Measurements from ENCODE around the gene FAM9C.

Gene FAM9C

GRCh38 chrX:13014111-13015096, 30.0 kb downstream of the FAM9C start:
- no peak for TF ChIP-seq GATA1 (IDR thresholded peaks at IDR 0.05; ENCODE audit: low read depth, low read length)
- TF ChIP-seq POLR2A (IDR thresholded peaks at IDR 0.05; ENCODE audit: low read length) = no peak
- DNase-seq = no peak

DNA sequence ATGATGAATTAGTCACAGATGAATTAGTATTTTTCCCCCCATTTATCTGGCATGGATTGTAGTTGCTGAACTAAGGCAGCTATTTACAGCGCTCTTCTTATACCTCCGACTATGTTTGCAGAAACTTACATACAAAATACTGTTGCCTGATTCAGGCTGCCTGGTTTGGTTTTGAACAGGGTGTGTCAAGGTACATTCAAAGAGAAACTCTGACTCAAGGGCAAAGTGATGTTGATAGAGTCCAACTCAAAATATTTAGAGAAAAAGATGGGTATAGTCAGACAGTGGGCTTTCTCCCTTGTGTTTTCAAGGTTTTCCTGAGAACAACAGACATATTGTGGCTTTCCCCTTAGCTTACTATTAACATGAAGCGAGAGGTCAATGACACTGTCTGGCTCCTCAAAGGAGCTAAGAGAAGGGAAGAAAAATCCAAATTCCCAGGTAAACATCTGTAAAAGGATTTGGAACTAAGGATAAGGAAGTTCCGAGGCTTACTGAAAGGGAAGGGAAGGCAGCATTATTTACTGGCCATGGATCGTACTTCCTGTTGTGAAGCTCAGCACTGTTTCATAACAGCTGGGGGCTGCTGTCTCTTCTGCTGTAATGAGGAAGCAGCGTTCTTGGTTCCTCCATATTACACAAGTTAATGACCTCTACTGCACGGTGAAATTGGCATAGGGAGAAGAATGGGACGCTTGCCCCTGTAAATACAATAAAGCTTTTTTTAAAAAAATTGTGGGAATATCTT, 30.9 kb downstream of the FAM9C start:
- no peak for TF ChIP-seq GATA1 (IDR thresholded peaks at IDR 0.05; ENCODE audit: low read depth, low read length)
- TF ChIP-seq POLR2A (IDR thresholded peaks at IDR 0.05; ENCODE audit: low read length) = no peak
- no peak for DNase-seq

DNA sequence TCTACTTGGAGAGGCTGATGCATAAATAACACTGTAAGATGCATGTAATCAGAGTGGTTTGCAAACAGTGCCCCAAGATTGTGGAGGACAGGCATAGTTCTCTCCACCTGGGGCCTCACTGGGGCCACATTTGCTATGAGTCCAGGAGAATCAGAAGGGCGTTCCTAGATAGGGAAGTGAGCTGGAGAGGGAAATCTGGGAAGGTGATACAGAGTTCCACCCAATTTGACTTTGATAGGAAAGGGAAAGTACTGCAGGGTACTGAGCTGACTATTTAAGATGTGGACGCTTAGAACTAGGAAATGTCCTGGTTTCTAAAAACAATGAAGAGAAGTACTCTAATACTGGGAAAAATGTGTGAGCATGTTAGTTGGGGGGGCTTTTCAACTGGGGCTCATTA, 33.9 kb downstream of the FAM9C start:
- no peak for DNase-seq
- TF ChIP-seq GATA1 (IDR thresholded peaks at IDR 0.05; ENCODE audit: low read depth, low read length) (no peak), POLR2A (IDR thresholded peaks at IDR 0.05; ENCODE audit: low read length) (no peak)

GRCh38 chrX:13009844-13010243, 34.6 kb downstream of the FAM9C start:
- TF ChIP-seq GATA1 (IDR thresholded peaks at IDR 0.05; ENCODE audit: low read depth, low read length) = no peak
- TF ChIP-seq POLR2A (IDR thresholded peaks at IDR 0.05; ENCODE audit: low read length) = no peak
- DNase-seq = no peak

DNA sequence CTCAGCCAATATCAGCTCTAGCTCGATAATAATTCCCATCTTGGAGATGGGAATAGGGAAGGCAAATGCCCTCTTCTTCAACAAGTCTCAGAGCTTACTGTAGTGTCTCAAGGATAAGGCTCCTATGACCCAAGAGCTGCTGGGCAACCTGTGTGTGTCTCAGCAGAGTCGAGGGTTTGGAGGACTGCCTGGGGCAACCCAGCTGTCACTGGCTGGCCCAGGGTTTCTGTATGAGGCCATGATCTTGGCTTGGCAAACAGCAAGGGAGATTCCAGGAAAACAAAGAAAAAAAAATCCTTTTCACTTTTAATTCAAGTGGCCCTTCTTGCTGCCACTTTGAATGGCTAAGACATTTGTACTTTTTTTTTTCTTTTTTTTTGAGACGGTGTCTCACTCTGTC, 35.1 kb downstream of the FAM9C start:
- TF ChIP-seq GATA1 (IDR thresholded peaks at IDR 0.05; ENCODE audit: low read depth, low read length) (no peak), POLR2A (IDR thresholded peaks at IDR 0.05; ENCODE audit: low read length) (no peak)
- DNase-seq = no peak

- no peak for DNase-seq
- no peak for TF ChIP-seq POLR2A (IDR thresholded peaks at IDR 0.05; ENCODE audit: low read length)
- TF ChIP-seq GATA1 (IDR thresholded peaks at IDR 0.05; ENCODE audit: low read depth, low read length) = no peak
Observed at GRCh38 chrX:13008851-13009250, 35.6 kb downstream of the FAM9C start.

GRCh38 chrX:13008189-13008533, 36.3 kb downstream of the FAM9C start:
- TF ChIP-seq POLR2A (IDR thresholded peaks at IDR 0.05; ENCODE audit: low read length) = no peak
- no peak for TF ChIP-seq GATA1 (IDR thresholded peaks at IDR 0.05; ENCODE audit: low read depth, low read length)
- no peak for DNase-seq

DNA sequence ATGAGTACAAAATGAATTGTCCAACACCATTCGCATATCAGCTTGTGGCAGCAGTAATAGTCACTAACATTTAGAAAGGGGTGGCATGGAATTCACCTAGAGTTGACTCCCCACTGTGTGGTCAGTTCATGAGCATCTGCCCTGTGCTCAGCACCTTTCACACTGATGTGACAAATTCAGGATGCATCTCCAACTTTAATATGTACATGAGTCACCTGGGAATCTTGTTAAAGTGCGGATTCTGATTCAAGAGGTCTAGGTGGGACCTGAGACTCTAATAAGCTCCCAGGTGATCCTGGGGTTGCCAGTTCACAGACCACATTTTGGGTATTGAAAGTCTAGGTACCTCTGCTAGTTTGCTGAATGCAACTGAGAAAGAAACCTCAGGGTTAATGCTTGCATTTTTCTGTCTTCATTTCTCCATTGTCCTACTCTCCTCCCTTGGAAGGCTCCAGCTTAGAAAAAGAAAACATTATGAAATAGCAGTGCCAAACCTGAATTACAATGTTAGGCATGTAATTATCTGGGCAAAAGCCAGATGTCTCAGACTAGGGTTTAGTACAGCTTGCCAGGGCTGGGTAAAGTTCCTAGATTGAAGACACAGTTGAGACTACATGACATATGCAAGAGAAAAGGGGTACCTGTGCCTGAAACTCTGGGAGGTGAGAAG, 36.8 kb downstream of the FAM9C start:
- TF ChIP-seq POLR2A (IDR thresholded peaks at IDR 0.05; ENCODE audit: low read length) = no peak
- no peak for TF ChIP-seq GATA1 (IDR thresholded peaks at IDR 0.05; ENCODE audit: low read depth, low read length)
- DNase-seq = no peak

DNA sequence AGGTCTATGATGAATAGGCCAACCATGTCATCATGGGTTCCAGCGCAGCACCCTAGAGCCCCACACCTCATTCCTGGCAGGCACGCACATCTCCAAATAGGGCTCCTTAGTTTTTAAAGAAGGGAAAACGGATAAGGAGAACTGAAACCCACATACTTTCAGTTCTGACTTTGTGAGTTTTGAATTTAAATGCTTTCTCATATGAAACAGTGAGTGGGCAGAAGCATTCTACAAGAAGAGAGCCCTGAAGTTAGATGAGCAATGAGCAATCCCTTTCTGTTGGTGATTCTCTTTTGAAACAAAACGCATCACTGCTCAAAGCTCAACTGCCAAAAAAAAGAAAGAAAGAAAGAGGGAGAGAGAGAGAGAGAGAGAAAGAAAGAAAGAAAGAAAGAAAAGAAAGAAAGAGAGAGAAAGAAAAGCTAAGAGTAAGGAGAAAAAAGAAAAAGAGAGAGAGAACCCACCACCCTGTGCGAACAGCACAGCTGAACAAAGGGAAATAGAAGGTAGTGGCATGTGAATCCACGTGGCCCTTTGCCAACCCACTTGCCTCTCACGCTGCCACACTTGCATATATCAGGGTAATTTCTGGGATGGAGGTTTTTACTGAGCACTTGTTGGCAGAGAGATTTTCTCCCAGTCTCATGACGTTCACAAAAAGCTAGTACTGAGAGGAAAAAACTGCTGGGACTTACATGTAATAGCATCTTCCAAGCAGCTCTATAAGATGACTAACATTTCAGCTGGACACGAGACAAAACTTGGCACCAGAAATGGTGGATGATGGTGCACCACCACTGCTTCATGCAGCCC, 38.6 kb downstream of the FAM9C start:
- DNase-seq = no peak
- TF ChIP-seq POLR2A (IDR thresholded peaks at IDR 0.05; ENCODE audit: low read length) = no peak
- no peak for TF ChIP-seq GATA1 (IDR thresholded peaks at IDR 0.05; ENCODE audit: low read depth, low read length)

DNA sequence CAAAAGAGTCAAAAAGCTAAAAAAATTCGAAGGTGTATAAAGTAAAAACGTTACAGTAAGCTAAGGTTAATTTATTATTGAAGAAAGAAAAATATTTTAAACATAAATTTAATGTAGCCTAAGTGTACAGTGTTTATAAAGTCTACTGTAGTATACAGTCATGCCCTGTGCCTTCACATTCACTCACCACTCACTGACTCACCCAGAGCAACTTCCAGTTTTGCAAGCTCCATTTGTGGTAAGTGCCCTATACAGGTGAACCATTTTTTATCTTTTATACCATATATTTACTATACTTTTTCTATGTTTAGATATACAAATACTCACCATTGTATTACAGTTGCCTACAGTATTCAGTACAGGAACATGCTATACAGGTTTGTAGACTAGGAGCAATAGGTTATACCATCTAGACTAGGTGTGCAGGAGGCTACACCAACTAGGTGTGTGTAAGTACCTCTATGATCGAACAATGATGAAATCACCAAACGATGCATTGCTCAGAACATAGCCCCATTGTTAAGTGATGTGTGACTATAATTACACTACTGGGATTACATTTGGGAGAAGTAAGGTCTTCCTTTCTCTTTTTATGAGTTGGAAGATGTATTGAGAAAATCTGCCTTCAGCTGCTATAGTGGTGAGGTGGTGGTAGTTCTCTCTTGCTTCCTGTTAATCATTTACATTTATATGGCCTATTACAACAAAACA, 42.3 kb downstream of the FAM9C start:
- no peak for DNase-seq
- TF ChIP-seq GATA1 (IDR thresholded peaks at IDR 0.05; ENCODE audit: low read depth, low read length) = no peak
- no peak for TF ChIP-seq POLR2A (IDR thresholded peaks at IDR 0.05; ENCODE audit: low read length)

- TF ChIP-seq POLR2A (IDR thresholded peaks at IDR 0.05; ENCODE audit: low read length) (no peak), GATA1 (IDR thresholded peaks at IDR 0.05; ENCODE audit: low read depth, low read length) (no peak)
Observed at GRCh38 chrX:13001097-13001496, 43.3 kb downstream of the FAM9C start.

DNA sequence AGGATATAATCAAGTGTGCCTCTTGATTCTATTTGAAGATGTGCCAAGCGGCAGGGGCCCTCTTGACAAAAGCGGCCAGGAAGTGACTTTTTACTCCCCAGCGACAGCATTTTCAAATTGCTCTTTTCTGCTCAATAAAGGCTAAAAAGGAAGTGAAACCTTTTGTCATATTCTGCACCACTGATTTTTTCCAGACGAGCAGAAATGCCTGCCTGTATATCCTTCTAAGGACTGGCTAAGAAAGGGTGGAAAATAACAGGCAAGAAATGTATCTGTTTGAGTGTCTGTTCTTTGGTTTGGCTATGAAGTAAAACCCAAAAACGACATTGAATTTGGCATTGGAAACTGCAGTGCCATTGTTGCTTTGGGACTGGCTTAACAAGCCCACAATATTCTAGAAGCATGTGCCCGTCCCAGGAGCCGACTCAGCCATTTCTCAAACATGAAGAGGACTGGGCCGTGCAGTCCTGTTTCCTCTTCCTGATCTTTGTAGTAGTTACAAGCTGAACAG, 44.1 kb downstream of the FAM9C start:
- no peak for DNase-seq
- TF ChIP-seq POLR2A (IDR thresholded peaks at IDR 0.05; ENCODE audit: low read length) (no peak), GATA1 (IDR thresholded peaks at IDR 0.05; ENCODE audit: low read depth, low read length) (no peak)

More at GRCh38 chrX:13001097-13001496, 43.3 kb downstream of the FAM9C start:
- DNase-seq = no peak
